ENCODE measurements around the gene BCKDK. TPM values are rescaled to one million over a fixed set of nuclear protein-coding genes. Genes with fewer than 3 reads are reported as not detected.
A peak's percentile ranks its signal among the peaks of the same experiment; 100 is the strongest.

The BCKDK gene
- total RNA-seq, 3 donors from 2014 or later (not counting 1 experiment from before 2014, with no cell fraction given) = 9.9 to 16.3 (median 12.1) TPM

DNA sequence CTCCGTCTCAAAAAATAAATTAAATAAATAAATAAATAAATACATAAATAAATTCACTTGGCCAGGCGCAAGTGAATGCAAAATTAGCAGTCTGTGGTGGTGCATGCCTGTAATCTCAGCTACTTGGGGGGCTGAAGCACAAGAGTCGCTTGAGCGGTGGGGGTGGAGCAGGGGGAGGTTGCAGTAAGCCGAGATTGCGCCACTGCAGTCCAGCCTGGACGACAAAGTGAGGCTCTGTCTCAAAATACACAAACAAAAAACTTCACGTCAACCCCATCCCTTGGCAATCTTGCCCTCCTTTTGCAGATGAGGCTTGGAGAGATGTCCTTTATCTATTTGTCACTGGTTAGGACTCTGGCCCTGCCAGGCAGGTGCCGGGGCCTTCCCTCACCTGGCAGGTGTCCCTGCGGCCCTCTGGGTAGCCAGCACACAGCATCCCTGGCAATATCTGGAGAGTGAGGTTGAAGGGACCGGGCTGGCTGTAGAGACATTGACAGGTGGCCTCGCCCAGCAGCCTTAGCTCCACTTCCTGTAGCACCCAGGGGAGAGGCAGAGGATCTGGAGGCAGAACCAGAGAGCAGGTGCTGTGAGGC lies 37.3 kb downstream of the BCKDK start:
- Mint-ChIP-seq H3K4me1 (peaks cover 15 to 28% of the 10 kb centered on the region in 2 donors), H3K27ac (no peak overlapping the region), H3K27me3 (ENCODE audit: low read depth in 2 of 2) (peaks cover 0 to 7% of the 10 kb centered on the region in 2 donors), H3K4me3 (no peak overlapping the region), H3K36me3 (no peaks in the 10 kb centered on the region), H3K9me3 (no peaks in the 10 kb centered on the region)
- no peaks in the 10 kb centered on the region for H3K36me3 ChIP-seq (ENCODE audit: control insufficient read depth, insufficient read depth, low read length)
- no peak overlapping the region for H3K4me3 ChIP-seq (ENCODE audit: low read length)
- DNase-seq (peak in 1 of 2 donors; percentile 3), ATAC-seq (no peak)
- 97% methylated on average over 9 of the region's 12 CpGs for WGBS (ENCODE audit: insufficient coverage)
- TF ChIP-seq, protein P1, sequence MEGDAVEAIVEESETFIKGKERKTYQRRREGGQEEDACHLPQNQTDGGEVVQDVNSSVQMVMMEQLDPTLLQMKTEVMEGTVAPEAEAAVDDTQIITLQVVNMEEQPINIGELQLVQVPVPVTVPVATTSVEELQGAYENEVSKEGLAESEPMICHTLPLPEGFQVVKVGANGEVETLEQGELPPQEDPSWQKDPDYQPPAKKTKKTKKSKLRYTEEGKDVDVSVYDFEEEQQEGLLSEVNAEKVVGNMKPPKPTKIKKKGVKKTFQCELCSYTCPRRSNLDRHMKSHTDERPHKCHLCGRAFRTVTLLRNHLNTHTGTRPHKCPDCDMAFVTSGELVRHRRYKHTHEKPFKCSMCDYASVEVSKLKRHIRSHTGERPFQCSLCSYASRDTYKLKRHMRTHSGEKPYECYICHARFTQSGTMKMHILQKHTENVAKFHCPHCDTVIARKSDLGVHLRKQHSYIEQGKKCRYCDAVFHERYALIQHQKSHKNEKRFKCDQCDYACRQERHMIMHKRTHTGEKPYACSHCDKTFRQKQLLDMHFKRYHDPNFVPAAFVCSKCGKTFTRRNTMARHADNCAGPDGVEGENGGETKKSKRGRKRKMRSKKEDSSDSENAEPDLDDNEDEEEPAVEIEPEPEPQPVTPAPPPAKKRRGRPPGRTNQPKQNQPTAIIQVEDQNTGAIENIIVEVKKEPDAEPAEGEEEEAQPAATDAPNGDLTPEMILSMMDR (IDR thresholded peaks at IDR 0.05) = no peak
- intact Hi-C loops (cut with micrococcal nuclease) = no loop called here
- H3K9me3 ChIP-seq (ENCODE audit: control insufficient read depth, insufficient read depth, low read length) = no peaks in the 10 kb centered on the region
- H3K27ac ChIP-seq (ENCODE audit: low read length) = no peak overlapping the region
- H3K27me3 ChIP-seq (ENCODE audit: control insufficient read depth, insufficient read depth, low read length) = no peaks in the 10 kb centered on the region
- peaks cover 31% of the 10 kb centered on the region for H3K4me1 ChIP-seq (ENCODE audit: control insufficient read depth, insufficient read depth, low read length)

DNA sequence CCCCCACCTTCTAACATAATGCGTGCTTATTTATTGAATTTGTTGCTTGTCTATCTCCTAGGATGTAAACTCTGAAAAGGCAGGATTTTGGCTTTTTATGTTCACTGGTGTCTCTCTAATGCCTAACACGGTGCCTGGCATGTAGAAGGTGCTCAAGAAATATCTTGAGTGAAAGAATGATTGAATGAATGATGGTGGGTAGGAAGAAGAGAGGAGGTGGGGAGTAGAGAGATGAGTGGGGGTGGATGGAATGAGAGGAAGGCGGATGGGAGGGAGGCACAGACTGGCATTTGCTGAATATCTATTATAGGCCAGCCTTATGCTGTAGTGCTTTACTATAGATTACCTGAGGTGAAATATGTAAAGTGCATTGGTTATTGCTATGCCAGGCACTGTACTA lies 39.4 kb downstream of the BCKDK start:
- H3K4me1 Mint-ChIP-seq = peaks cover 9 to 17% of the 10 kb centered on the region in 2 donors
- no peak for DNase-seq
- H3K4me1 ChIP-seq (ENCODE audit: control insufficient read depth, insufficient read depth, low read length) = peaks cover 30% of the 10 kb centered on the region
- no peaks in the 10 kb centered on the region for H3K36me3 Mint-ChIP-seq
- H3K4me3 ChIP-seq (ENCODE audit: low read length) = no peak overlapping the region
- no peaks in the 10 kb centered on the region for H3K36me3 ChIP-seq (ENCODE audit: control insufficient read depth, insufficient read depth, low read length)
- peaks cover 0 to 7% of the 10 kb centered on the region in 2 donors for H3K27me3 Mint-ChIP-seq (ENCODE audit: low read depth in 2 of 2)
- H3K9me3 Mint-ChIP-seq = no peaks in the 10 kb centered on the region
- H3K27me3 ChIP-seq (ENCODE audit: control insufficient read depth, insufficient read depth, low read length) = no peaks in the 10 kb centered on the region
- H3K9me3 ChIP-seq (ENCODE audit: control insufficient read depth, insufficient read depth, low read length) = no peaks in the 10 kb centered on the region
- no peak overlapping the region for H3K27ac Mint-ChIP-seq
- no peak for ATAC-seq
- intact Hi-C loops (cut with micrococcal nuclease) = no loop called here
- WGBS (ENCODE audit: insufficient coverage) = 86% methylated on average over 3 of the region's 3 CpGs
- no peak overlapping the region for H3K4me3 Mint-ChIP-seq
- no peak overlapping the region for H3K27ac ChIP-seq (ENCODE audit: low read length)
- TF ChIP-seq, protein P1 (IDR thresholded peaks at IDR 0.05) = no peak

DNA sequence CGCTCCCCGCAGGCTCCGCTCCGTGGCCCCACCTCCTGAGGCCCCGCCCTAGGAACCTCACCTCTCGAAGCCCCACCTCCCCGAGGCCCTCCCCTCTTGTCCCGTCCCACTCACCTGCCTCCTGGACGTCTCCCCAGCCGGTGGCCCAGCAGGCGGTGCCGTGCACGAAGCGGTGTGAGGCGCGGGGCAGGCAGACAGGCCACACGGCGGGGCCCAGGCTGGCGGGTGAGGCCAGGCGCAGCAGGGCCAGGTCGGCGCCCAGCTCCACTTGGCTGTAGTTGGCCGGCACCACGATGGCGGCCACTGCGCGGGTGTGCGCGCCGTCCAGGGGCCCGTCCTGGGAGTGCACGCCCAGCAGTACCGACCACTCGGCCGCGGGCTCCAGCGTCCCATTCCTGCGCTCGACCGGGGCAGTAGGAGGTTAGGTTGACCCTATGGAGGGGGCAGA lies 40.1 kb downstream of the BCKDK start:
- Histone ChIP-seq H3K4me1 (ENCODE audit: control insufficient read depth, insufficient read depth, low read length) (peaks cover 25% of the 10 kb centered on the region), H3K27me3 (ENCODE audit: control insufficient read depth, insufficient read depth, low read length) (no peaks in the 10 kb centered on the region), H3K9me3 (ENCODE audit: control insufficient read depth, insufficient read depth, low read length) (no peaks in the 10 kb centered on the region), H3K36me3 (ENCODE audit: control insufficient read depth, insufficient read depth, low read length) (no peaks in the 10 kb centered on the region), H3K4me3 (ENCODE audit: low read length) (no peak overlapping the region), H3K27ac (ENCODE audit: low read length) (no peak overlapping the region)
- no peaks in the 10 kb centered on the region for H3K9me3 Mint-ChIP-seq
- no peak for DNase-seq
- 70% methylated on average over 40 of the region's 40 CpGs for WGBS (ENCODE audit: insufficient coverage)
- intact Hi-C loops (cut with micrococcal nuclease) = no loop called here
- TF ChIP-seq, protein P1 (IDR thresholded peaks at IDR 0.05) = no peak
- H3K27ac Mint-ChIP-seq = no peak overlapping the region
- H3K27me3 Mint-ChIP-seq (ENCODE audit: low read depth in 2 of 2) = peaks cover 0 to 7% of the 10 kb centered on the region in 2 donors
- peaks cover 9 to 15% of the 10 kb centered on the region in 2 donors for H3K4me1 Mint-ChIP-seq
- no peak for ATAC-seq
- H3K36me3 Mint-ChIP-seq = no peaks in the 10 kb centered on the region
- no peak overlapping the region for H3K4me3 Mint-ChIP-seq

DNA sequence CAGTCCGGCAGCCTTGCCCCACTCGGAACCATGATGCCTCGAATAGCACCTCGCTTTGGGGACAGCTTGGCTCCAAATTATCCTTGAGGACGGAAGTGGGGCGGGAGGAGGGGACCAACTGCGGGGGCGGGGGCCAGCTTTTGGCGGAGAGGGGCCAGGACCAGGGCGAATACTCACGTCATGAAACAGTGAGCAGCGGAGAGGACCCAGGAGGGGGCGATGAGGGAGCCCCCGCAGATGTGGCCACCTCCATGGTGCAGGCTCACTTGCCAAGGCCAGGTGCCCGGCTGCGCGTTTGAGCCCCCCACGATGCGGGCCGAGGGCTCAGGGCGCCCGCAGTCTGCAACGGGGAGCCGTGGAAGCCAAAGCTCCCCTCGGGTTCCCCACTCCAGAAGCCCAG lies 40.7 kb downstream of the BCKDK start:
- Mint-ChIP-seq H3K4me3 (no peak overlapping the region), H3K9me3 (no peaks in the 10 kb centered on the region), H3K27me3 (ENCODE audit: low read depth in 2 of 2) (peaks cover 0 to 7% of the 10 kb centered on the region in 2 donors), H3K4me1 (peaks cover 3 to 9% of the 10 kb centered on the region in 2 donors), H3K36me3 (no peaks in the 10 kb centered on the region), H3K27ac (no peak overlapping the region)
- ATAC-seq (no peak), DNase-seq (no peak)
- Histone ChIP-seq H3K27ac (ENCODE audit: low read length) (no peak overlapping the region), H3K36me3 (ENCODE audit: control insufficient read depth, insufficient read depth, low read length) (no peaks in the 10 kb centered on the region), H3K4me3 (ENCODE audit: low read length) (no peak overlapping the region), H3K4me1 (ENCODE audit: control insufficient read depth, insufficient read depth, low read length) (peaks cover 20% of the 10 kb centered on the region), H3K27me3 (ENCODE audit: control insufficient read depth, insufficient read depth, low read length) (no peaks in the 10 kb centered on the region), H3K9me3 (ENCODE audit: control insufficient read depth, insufficient read depth, low read length) (no peaks in the 10 kb centered on the region)
- intact Hi-C loops (cut with micrococcal nuclease) = no loop called here
- TF ChIP-seq, protein P1 (IDR thresholded peaks at IDR 0.05) = no peak
- WGBS (ENCODE audit: insufficient coverage) = 95% methylated on average over 25 of the region's 25 CpGs

Measured in natural killer cell (primary cell).